ENCODE results near the gene HIVEP3.
"Not testable (repeated sequence)": the region's sequence is repeated elsewhere in the genome, so short reads cannot be mapped to it uniquely, and the experiment has no call there.

HIVEP3 gene

DNA sequence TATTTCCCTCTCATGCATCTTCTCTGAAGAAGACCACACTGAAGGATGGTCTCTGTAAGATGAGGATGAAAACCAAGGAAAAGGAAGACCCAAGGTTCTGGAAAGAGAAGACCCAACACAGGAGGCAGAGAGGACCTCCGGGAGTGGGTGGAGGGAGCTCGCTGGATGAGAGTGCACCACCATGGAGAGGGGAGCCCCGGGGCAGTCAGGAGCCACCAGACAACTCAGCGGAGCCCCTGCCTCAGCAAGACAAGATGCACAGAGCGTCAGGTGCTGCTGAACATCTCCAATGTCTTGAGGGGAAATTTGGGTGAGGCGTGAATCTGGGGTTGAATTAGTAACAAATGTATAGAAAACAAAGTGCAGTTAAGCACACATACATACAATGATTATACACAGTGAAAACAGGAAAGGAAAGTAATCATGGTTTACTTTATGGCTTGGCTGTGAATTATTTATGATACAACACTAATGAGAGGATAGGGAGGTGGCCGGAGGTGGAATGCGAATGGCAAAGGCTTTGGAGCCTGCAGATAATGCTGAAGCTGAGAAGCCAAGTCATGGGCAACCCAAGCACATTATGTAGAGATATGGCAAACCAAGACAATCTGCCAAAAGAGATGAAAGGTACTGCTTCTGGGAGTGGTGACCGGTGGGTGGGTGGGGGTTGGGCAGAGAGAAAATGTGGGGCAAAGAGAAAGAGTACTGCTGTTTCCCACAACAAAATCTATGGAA lies 353.8 kb downstream of the HIVEP3 start:
- no peak for TF ChIP-seq POLR2A (IDR thresholded peaks at IDR 0.05; ENCODE audit: low read length)
- TF ChIP-seq GATA1 (IDR thresholded peaks at IDR 0.05; ENCODE audit: low read depth, low read length): no peak
- DNase-seq: no peak

DNA sequence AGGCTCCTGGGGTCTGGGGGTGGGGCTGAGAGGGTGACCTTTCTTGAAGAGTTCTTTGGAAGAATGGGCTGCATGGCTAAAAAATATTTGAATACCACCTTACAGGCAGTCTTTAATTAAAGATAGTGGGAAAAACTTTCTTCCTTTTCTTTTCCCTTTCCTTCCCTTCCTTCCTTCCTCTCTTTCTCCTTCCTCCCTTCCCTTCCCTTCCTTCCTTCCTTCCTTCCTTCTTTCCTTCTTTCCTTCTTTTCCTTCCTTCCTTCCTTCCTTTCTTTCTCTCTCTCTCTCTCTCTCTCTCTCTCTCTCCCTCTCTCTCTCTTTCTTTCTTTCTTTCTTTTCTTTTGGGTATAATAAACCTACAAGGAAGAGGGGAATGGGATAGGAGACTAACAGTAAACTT lies 356.4 kb downstream of the HIVEP3 start:
- TF ChIP-seq GATA1 (IDR thresholded peaks at IDR 0.05; ENCODE audit: low read depth, low read length): no peak
- no peak for TF ChIP-seq POLR2A (IDR thresholded peaks at IDR 0.05; ENCODE audit: low read length)
- no peak for DNase-seq

DNA sequence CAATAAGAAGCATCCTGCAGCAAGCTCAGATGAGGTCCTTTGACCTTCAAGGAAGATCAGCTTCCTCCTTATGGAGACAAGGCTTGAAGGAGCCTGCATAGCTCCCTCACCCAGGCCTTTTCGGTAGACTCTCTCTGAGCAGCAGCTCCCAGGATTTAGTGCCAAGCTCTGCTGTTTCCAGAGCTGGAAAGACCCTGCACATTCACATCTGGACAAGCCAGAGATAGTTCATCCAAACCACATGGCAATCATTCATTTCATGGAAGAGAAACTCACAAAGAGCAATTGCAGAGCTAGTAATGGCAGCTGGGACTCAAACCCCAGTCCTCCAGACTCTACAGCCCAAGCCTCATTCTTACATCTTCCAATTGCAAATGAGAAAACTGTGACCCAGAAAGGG lies 357.8 kb downstream of the HIVEP3 start:
- no peak for TF ChIP-seq GATA1 (IDR thresholded peaks at IDR 0.05; ENCODE audit: low read depth, low read length)
- TF ChIP-seq POLR2A (IDR thresholded peaks at IDR 0.05; ENCODE audit: low read length): no peak
- DNase-seq: no peak

- TF ChIP-seq POLR2A (IDR thresholded peaks at IDR 0.05; ENCODE audit: low read length): no peak
- TF ChIP-seq GATA1 (IDR thresholded peaks at IDR 0.05; ENCODE audit: low read depth, low read length): no peak
- DNase-seq: no peak
Measured at GRCh38 chr1:41560496-41560895, 358.2 kb downstream of the HIVEP3 start.

GRCh38 chr1:41559331-41559730 lies 359.4 kb downstream of the HIVEP3 start:
- DNase-seq: no peak
- no peak for TF ChIP-seq GATA1 (IDR thresholded peaks at IDR 0.05; ENCODE audit: low read depth, low read length)
- TF ChIP-seq POLR2A (IDR thresholded peaks at IDR 0.05; ENCODE audit: low read length): no peak

- DNase-seq: no peak
- no peak for TF ChIP-seq POLR2A (IDR thresholded peaks at IDR 0.05; ENCODE audit: low read length)
- no peak for TF ChIP-seq GATA1 (IDR thresholded peaks at IDR 0.05; ENCODE audit: low read depth, low read length)
Measured at GRCh38 chr1:41558761-41559171, 360.0 kb downstream of the HIVEP3 start.

- no peak for TF ChIP-seq POLR2A (IDR thresholded peaks at IDR 0.05; ENCODE audit: low read length)
- TF ChIP-seq GATA1 (IDR thresholded peaks at IDR 0.05; ENCODE audit: low read depth, low read length): no peak
- DNase-seq: no peak
Measured at GRCh38 chr1:41557751-41558455, 360.8 kb downstream of the HIVEP3 start.

DNA sequence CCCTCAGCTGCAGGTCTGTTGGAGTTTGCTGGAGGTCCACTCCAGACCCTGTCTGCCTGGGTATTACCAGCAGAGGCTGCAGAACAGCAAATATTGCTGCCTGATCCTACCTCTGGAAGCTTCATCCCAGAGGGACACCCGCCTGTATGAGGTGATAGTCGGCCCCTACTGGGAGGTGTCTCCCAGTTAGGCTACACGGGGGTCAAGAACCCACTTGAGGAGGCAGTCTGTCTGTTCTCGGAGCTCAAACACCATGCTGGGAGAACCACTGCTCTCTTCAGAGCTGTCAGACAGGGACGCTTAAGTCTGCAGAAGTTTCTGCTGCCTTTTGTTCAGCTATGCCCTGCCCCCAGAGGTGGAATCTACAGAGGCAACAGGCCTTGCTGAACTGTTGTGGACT lies 364.0 kb downstream of the HIVEP3 start:
- DNase-seq: not testable (repeated sequence)

DNA sequence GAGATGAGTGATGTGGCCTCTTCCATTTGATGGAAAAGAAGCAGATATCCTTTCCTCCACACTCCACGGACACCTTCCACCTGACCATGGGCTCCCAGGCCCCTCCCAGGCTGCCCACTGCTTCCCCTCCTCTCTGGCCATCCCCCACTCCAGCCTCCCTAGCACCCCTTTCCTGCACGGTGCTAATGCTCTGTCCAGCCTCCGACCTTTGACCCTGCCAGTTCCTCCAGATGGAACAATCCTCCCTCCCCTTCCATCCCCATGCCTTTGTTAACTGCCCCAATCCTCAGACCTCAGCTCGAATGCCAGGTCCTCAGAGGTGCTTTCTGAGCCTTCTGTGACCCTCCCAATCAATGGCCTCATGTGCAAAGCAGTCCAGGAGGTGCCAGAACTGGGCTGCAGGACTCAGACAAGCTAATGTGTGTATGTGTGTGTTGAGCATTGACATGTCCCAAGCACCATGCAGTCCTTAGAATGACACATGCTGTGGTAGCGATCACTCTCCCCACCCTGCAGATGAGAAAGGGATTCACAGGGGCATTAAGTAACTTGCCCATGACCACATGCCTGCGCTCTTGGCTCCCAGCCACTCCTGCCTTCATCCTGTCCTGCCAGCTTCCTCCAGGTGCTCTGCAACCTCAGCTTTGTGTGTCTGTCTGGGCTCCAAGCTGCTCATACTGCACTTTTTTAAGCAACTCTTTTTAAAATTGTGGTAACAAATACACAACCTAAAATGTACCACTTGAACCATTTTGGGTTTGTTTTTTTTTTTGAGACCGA lies 370.8 kb downstream of the HIVEP3 start:
- TF ChIP-seq GATA1 (IDR thresholded peaks at IDR 0.05; ENCODE audit: low read depth, low read length) (no peak), POLR2A (IDR thresholded peaks at IDR 0.05; ENCODE audit: low read length) (no peak)

GRCh38 chr1:41547336-41547735 lies 371.4 kb downstream of the HIVEP3 start:
- no peak for TF ChIP-seq GATA1 (IDR thresholded peaks at IDR 0.05; ENCODE audit: low read depth, low read length)
- no peak for TF ChIP-seq POLR2A (IDR thresholded peaks at IDR 0.05; ENCODE audit: low read length)
- no peak for DNase-seq

More for the DNA sequence above, 370.8 kb downstream of the HIVEP3 start:
- no peak for DNase-seq

- TF ChIP-seq GATA1 (IDR thresholded peaks at IDR 0.05; ENCODE audit: low read depth, low read length): no peak
- TF ChIP-seq POLR2A (IDR thresholded peaks at IDR 0.05; ENCODE audit: low read length): no peak
- DNase-seq: no peak
Measured at GRCh38 chr1:41546833-41547135, 371.9 kb downstream of the HIVEP3 start.

DNA sequence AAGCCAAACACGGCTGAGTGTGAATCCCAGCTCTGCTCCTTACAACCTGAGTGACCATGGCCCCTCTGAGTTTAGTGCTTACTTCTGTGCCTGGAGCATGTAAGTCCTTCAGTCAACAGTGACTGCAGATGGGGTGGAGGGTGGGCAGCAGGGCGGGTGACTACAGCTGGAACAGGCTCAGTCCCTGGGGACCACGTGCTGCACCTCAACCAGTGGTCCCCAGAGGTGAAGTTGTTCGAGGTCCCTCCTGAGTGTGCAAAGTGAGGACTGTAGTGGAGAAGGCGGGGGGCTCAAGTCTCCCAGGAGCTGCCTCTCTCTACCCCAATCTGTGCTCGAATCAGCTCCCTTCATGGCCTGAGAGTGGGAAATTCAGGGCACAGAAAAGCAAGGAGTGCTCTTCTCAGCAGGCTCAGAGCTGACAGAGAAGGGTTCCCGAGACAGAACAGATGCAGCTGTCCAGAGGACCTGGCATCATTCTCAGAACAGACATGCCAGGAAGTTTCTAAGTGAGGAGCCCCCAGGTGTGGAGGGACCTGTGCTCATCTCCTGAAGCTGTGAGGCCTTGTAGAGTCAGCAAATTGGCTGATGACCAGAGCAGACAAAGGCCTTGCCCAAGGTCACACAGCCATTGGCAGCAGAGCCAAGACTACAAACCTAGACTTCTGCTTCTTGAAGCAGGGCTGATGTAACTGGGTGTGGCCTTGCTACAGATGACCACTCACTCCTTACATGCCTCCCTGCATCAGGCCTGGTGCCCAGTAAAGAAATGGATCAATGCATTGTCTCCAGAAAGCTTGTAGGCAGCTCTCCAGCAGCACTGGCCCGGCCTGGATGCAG lies 372.5 kb downstream of the HIVEP3 start:
- no peak for DNase-seq
- no peak for TF ChIP-seq POLR2A (IDR thresholded peaks at IDR 0.05; ENCODE audit: low read length)
- TF ChIP-seq GATA1 (IDR thresholded peaks at IDR 0.05; ENCODE audit: low read depth, low read length): no peak

DNA sequence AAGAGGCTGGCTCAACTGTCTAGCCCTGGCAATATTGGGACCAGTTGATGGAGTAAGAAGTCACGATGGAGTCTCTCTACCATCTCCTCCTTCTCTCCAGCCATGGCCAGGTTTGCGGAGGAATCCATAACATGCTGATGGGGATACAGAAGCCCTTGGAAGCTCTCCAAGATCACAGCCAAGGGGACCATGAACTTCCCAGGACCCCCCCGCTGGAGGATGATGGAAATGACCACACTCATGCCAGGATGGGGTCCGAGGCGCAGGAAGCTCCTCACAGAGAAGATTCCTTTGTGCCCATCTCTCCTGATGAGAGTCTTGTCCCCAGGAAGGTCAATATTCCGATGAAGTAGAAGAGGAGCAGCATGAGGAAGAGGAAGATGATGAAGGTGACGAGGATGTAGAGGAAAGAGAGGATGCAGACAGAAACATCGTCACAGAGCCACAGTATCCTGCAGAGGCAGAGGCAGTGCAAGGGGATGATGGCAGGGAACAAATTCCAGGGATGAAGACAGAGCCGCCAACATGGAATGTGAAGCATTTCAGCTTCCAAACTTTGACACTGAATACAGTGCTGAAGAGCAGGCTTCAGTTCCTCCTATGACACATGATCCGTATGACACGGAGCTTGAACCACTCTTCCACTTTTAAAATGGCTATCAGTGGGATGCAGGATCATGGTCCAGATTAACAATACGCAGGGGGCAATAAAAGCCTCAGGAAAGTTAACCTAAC lies 376.4 kb downstream of the HIVEP3 start:
- TF ChIP-seq POLR2A (IDR thresholded peaks at IDR 0.05; ENCODE audit: low read length) (no peak), GATA1 (IDR thresholded peaks at IDR 0.05; ENCODE audit: low read depth, low read length) (no peak)
- DNase-seq: no peak

Measured in erythroblast (primary cell).